NT2/D1 (cell line): Measurements from ENCODE around the gene SLC39A11.
"Not testable (repeated sequence)": the region's sequence is repeated elsewhere in the genome, so short reads cannot be mapped to it uniquely, and the experiment has no call there.

Source experiments
- DNase-seq: peaks from one replicate; pipeline ENCODE4 v3.0.0-alpha.2; 2011; ENCODE audit warnings: low read depth, low spot score
- H3K27me3 ChIP-seq: 2 replicates; pipeline ENCODE4 v1.6.0; 2011; ENCODE audit warnings: mild to moderate bottlenecking; ENCODE audit not compliant: insufficient read length, insufficient read depth
- H3K36me3 ChIP-seq: 2 replicates; pipeline ENCODE4 v1.6.1; 2011; ENCODE audit warnings: mild to moderate bottlenecking, low read length, mixed read lengths; ENCODE audit not compliant: insufficient read depth, insufficient read length
- H3K4me1 ChIP-seq: 2 replicates; pipeline ENCODE4 v1.5.1; 2011; ENCODE audit not compliant: insufficient read depth, insufficient read length
- H3K4me3 ChIP-seq: 2 replicates; pipeline ENCODE4 v1.5.1; 2011; ENCODE audit warnings: low read depth; ENCODE audit not compliant: insufficient read length
- H3K9ac ChIP-seq: 2 replicates; pipeline ENCODE4 v1.6.0; 2011; ENCODE audit warnings: low read depth; ENCODE audit not compliant: insufficient read length
- H3K9me3 ChIP-seq: 2 replicates; pipeline ENCODE4 v1.5.1; 2011; ENCODE audit warnings: mild to moderate bottlenecking, low read length; ENCODE audit not compliant: insufficient read depth
- SUZ12 ChIP-seq: IDR thresholded peaks from 2 replicates; pipeline ENCODE4 v1.6.1; 2011; ENCODE audit not compliant: insufficient read length, insufficient read depth; ENCODE audit errors: extremely low read depth
- YY1 ChIP-seq: IDR thresholded peaks from 2 replicates; pipeline ENCODE4 v1.6.1; 2011; ENCODE audit not compliant: insufficient read length, insufficient read depth
- ZNF274 ChIP-seq: IDR thresholded peaks from 2 replicates; pipeline ENCODE4 v1.6.1; 2011; ENCODE audit warnings: mild to moderate bottlenecking, low read depth, low read length

Gene SLC39A11

GRCh38 chr17:72763981-72764380, 328.5 kb downstream of the SLC39A11 start:
- peaks cover 33% of the 10 kb centered on the region for H3K9me3 ChIP-seq
- TF ChIP-seq SUZ12 (no peak), YY1 (no peak), ZNF274 (no peak)
- no peak overlapping the region for H3K9ac ChIP-seq
- H3K27me3 ChIP-seq, result no peaks in the 10 kb centered on the region
- no peak overlapping the region for H3K4me3 ChIP-seq
- H3K4me1 ChIP-seq, result no peaks in the 10 kb centered on the region
- DNase-seq, result peak; percentile 11
- no peaks in the 10 kb centered on the region for H3K36me3 ChIP-seq

- H3K27me3 ChIP-seq, DNase-seq, H3K9ac ChIP-seq, H3K4me1 ChIP-seq, H3K36me3 ChIP-seq, H3K4me3 ChIP-seq: not testable (repeated sequence)
- H3K9me3 ChIP-seq, result peaks cover 21% of the 10 kb centered on the region
These were observed 330.5 kb downstream of the SLC39A11 start for GRCh38 chr17:72761893-72762575.

- TF ChIP-seq YY1, result no peak
- no peak for TF ChIP-seq SUZ12
- no peak for TF ChIP-seq ZNF274
- Histone ChIP-seq H3K4me1 (no peaks in the 10 kb centered on the region), H3K4me3 (no peak overlapping the region), H3K36me3 (no peaks in the 10 kb centered on the region), H3K9me3 (peaks cover 16% of the 10 kb centered on the region), H3K27me3 (no peaks in the 10 kb centered on the region), H3K9ac (no peak overlapping the region)
- DNase-seq, result no peak
These were observed 331.1 kb downstream of the SLC39A11 start for GRCh38 chr17:72761431-72761830.

- H3K27me3 ChIP-seq, result no peaks in the 10 kb centered on the region
- H3K4me1 ChIP-seq, result no peaks in the 10 kb centered on the region
- H3K9me3 ChIP-seq, result peaks cover 10% of the 10 kb centered on the region; the same call in 1 of the 2 replicates
- no peaks in the 10 kb centered on the region for H3K36me3 ChIP-seq
- no peak overlapping the region for H3K9ac ChIP-seq
- no peak overlapping the region for H3K4me3 ChIP-seq
- TF ChIP-seq SUZ12 (no peak), YY1 (no peak), ZNF274 (no peak)
- no peak for DNase-seq
These were observed 332.1 kb downstream of the SLC39A11 start for GRCh38 chr17:72760368-72760767.

GRCh38 chr17:72759301-72759700, 333.2 kb downstream of the SLC39A11 start:
- H3K9me3 ChIP-seq, result peaks cover 5% of the 10 kb centered on the region; the same call in 1 of the 2 replicates
- no peak overlapping the region for H3K4me3 ChIP-seq
- no peak for DNase-seq
- TF ChIP-seq YY1 (no peak), SUZ12 (no peak), ZNF274 (no peak)
- no peaks in the 10 kb centered on the region for H3K4me1 ChIP-seq
- H3K9ac ChIP-seq, result no peak overlapping the region
- H3K36me3 ChIP-seq, result no peaks in the 10 kb centered on the region
- H3K27me3 ChIP-seq, result no peaks in the 10 kb centered on the region

GRCh38 chr17:72756256-72756655, 336.2 kb downstream of the SLC39A11 start:
- no peak for TF ChIP-seq YY1
- no peak for TF ChIP-seq ZNF274
- Histone ChIP-seq H3K27me3 (no peaks in the 10 kb centered on the region), H3K4me1 (no peaks in the 10 kb centered on the region), H3K9ac (no peak overlapping the region), H3K9me3 (peaks cover 5% of the 10 kb centered on the region; the same call in 1 of the 2 replicates), H3K4me3 (no peak overlapping the region), H3K36me3 (no peaks in the 10 kb centered on the region)
- DNase-seq, result no peak

- no peak for DNase-seq
- no peak overlapping the region for H3K4me3 ChIP-seq
- no peaks in the 10 kb centered on the region for H3K36me3 ChIP-seq
- H3K27me3 ChIP-seq, result no peaks in the 10 kb centered on the region
- no peaks in the 10 kb centered on the region for H3K4me1 ChIP-seq
- peaks cover 5% of the 10 kb centered on the region; the same call in 1 of the 2 replicates for H3K9me3 ChIP-seq
- H3K9ac ChIP-seq, result no peak overlapping the region
- TF ChIP-seq YY1 (no peak), SUZ12 (no peak), ZNF274 (no peak)
These were observed 338.0 kb downstream of the SLC39A11 start for GRCh38 chr17:72754513-72754912.

GRCh38 chr17:72751746-72752145, 340.7 kb downstream of the SLC39A11 start:
- H3K4me1 ChIP-seq, result no peaks in the 10 kb centered on the region

More at GRCh38 chr17:72751746-72752145, 340.7 kb downstream of the SLC39A11 start:
- no peak for TF ChIP-seq YY1
- TF ChIP-seq ZNF274, result no peak
- no peak for TF ChIP-seq SUZ12
- no peak overlapping the region for H3K9ac ChIP-seq
- no peak overlapping the region for H3K4me3 ChIP-seq
- no peaks in the 10 kb centered on the region for H3K36me3 ChIP-seq
- no peak for DNase-seq
- peaks cover 5% of the 10 kb centered on the region; the same call in 1 of the 2 replicates for H3K9me3 ChIP-seq
- H3K27me3 ChIP-seq, result no peaks in the 10 kb centered on the region
